Measurements from ENCODE around the gene SPTBN5.

DNA sequence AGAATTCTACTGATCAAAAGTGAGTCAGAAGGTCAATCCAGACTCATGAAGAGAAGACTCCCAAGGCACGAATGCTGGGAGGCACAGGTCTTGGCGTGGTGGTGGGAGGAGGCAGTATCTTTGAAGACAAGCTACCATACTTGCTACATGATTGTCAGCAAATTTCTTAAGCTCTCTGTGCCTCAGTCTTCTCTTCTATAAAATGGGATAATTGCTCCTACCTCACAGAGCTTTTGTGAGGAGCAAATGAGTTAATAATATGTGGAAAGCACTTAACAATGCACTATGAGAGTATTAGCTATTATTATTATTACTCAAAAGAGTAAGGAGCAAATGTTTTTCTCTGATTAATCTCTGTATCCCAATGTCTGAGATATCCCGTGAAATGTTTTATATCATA lies 42.3 kb upstream of the SPTBN5 start:
- TF ChIP-seq, protein P1, sequence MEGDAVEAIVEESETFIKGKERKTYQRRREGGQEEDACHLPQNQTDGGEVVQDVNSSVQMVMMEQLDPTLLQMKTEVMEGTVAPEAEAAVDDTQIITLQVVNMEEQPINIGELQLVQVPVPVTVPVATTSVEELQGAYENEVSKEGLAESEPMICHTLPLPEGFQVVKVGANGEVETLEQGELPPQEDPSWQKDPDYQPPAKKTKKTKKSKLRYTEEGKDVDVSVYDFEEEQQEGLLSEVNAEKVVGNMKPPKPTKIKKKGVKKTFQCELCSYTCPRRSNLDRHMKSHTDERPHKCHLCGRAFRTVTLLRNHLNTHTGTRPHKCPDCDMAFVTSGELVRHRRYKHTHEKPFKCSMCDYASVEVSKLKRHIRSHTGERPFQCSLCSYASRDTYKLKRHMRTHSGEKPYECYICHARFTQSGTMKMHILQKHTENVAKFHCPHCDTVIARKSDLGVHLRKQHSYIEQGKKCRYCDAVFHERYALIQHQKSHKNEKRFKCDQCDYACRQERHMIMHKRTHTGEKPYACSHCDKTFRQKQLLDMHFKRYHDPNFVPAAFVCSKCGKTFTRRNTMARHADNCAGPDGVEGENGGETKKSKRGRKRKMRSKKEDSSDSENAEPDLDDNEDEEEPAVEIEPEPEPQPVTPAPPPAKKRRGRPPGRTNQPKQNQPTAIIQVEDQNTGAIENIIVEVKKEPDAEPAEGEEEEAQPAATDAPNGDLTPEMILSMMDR (IDR thresholded peaks at IDR 0.05), result no peak
- no peak for TF ChIP-seq POLR2A (IDR thresholded peaks at IDR 0.05)

All from testis (tissue), 2 donors.